Right renal pelvis (tissue), 4 donors: Measurements from ENCODE around the gene KRTAP5-8. TPM values are rescaled to one million over a fixed set of nuclear protein-coding genes. Genes with fewer than 3 reads are reported as not detected.
"Not testable (repeated sequence)": the region's sequence is repeated elsewhere in the genome, so short reads cannot be mapped to it uniquely, and the experiment has no call there.

Experiments used
- DNase-seq, 4 donors: peaks; one replicate each; pipeline ENCODE4 v3.0.0-alpha.2; 2013; ENCODE audit warnings: low read depth in 4 of 4, low spot score in 3 of 4, missing footprints in 1 of 4
- polyA plus RNA-seq, 4 donors: library from polyadenylated mRNA; unstranded; fragments of 120-200 nt; gene quantifications; one replicate each; pipeline ENCODE4 v1.2.1, GENCODE V29; 2013; ENCODE audit not compliant: insufficient read length in 4 of 4

The KRTAP5-8 gene
- polyA plus RNA-seq, 4 donors = 0.47 to 1.0 (median 0.71) TPM

GRCh38 chr11:71542879-71543777, 5.3 kb downstream of the KRTAP5-8 start:
- no peak for DNase-seq

GRCh38 chr11:71543866-71544265, 6.0 kb downstream of the KRTAP5-8 start:
- DNase-seq = no peak

- no peak for DNase-seq
These were observed 6.8 kb downstream of the KRTAP5-8 start for GRCh38 chr11:71544525-71545214.

- no peak for DNase-seq
These were observed 7.7 kb downstream of the KRTAP5-8 start for GRCh38 chr11:71545405-71545966.

- DNase-seq = no peak
These were observed 10.3 kb downstream of the KRTAP5-8 start, which contains the start of gene KRTAP5-9 for GRCh38 chr11:71548120-71548519. TSS of gene KRTAP5-9 (plus strand) at chr11:71548420. CDS start at chr11:71548658, 238 bp downstream.

GRCh38 chr11:71548716-71549151, 10.9 kb downstream of the KRTAP5-8 start:
- no peak for DNase-seq

- DNase-seq = no peak
These were observed 13.9 kb downstream of the KRTAP5-8 start for GRCh38 chr11:71551711-71552110.

- no peak for DNase-seq
These were observed 17.2 kb downstream of the KRTAP5-8 start for GRCh38 chr11:71554996-71555395.

GRCh38 chr11:71555508-71555907, 17.7 kb downstream of the KRTAP5-8 start:
- no peak for DNase-seq

- DNase-seq = no peak
These were observed 18.2 kb downstream of the KRTAP5-8 start for GRCh38 chr11:71556018-71556417.

- no peak for DNase-seq
These were observed 19.4 kb downstream of the KRTAP5-8 start for GRCh38 chr11:71557257-71557656.

GRCh38 chr11:71558996-71559395, 21.2 kb downstream of the KRTAP5-8 start:
- DNase-seq = no peak

GRCh38 chr11:71562120-71562519, 24.3 kb downstream of the KRTAP5-8 start:
- DNase-seq = no peak

GRCh38 chr11:71563406-71563805, 25.6 kb downstream of the KRTAP5-8 start:
- no peak for DNase-seq

GRCh38 chr11:71564430-71564829, 26.6 kb downstream of the KRTAP5-8 start:
- DNase-seq = no peak

GRCh38 chr11:71565263-71565662, 27.4 kb downstream of the KRTAP5-8 start, which contains the start of gene KRTAP5-10:
TSS of gene KRTAP5-10 (plus strand) at chr11:71565563. CDS start at chr11:71565588, 25 bp downstream.
- no peak for DNase-seq

- DNase-seq = no peak
These were observed 28.3 kb downstream of the KRTAP5-8 start for GRCh38 chr11:71566081-71566620.

- not testable (repeated sequence) for DNase-seq
These were observed 29.1 kb downstream of the KRTAP5-8 start for GRCh38 chr11:71566626-71567599.

- not testable (repeated sequence) for DNase-seq
These were observed 29.8 kb downstream of the KRTAP5-8 start for GRCh38 chr11:71567633-71568032.
